ENCODE measurements around the gene NBDY.

DNA sequence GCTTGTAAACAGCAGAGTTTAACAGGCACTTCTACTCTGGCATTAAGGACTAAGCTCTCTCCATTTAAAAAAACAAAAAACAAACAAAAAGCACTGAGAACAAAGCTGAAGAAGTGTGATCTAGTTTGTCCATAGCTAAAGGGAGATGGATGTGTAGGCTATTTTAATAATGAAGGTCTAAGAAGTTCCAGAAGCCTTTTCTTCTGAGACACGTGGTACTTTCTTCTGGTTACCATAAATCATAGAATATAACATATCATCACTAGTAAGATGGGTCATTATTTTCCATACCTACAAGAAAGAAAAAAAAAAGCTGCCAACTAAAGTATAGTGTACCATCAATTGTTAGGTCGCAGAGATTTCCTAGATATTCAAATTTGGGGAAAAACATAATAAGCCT is 722 bp upstream of the NBDY start:
- TF ChIP-seq, protein P1, sequence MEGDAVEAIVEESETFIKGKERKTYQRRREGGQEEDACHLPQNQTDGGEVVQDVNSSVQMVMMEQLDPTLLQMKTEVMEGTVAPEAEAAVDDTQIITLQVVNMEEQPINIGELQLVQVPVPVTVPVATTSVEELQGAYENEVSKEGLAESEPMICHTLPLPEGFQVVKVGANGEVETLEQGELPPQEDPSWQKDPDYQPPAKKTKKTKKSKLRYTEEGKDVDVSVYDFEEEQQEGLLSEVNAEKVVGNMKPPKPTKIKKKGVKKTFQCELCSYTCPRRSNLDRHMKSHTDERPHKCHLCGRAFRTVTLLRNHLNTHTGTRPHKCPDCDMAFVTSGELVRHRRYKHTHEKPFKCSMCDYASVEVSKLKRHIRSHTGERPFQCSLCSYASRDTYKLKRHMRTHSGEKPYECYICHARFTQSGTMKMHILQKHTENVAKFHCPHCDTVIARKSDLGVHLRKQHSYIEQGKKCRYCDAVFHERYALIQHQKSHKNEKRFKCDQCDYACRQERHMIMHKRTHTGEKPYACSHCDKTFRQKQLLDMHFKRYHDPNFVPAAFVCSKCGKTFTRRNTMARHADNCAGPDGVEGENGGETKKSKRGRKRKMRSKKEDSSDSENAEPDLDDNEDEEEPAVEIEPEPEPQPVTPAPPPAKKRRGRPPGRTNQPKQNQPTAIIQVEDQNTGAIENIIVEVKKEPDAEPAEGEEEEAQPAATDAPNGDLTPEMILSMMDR (conservative IDR thresholded peaks at IDR 0.05; ENCODE audit: low read depth, low read length), result no peak
- no peak for TF ChIP-seq EZH2 (IDR thresholded peaks at IDR 0.05; ENCODE audit: borderline replicate concordance, low read depth, low read length, poor library complexity, severe bottlenecking)

All from A673 (cell line).